Lower leg skin (tissue), 4 donors: ENCODE results near the gene SDCBP2. TPM values are rescaled to one million over a fixed set of nuclear protein-coding genes. Genes with fewer than 3 reads are reported as not detected.

Experiments used
- DNase-seq, 2 donors: peaks; one replicate each; pipeline ENCODE4 v3.0.0-alpha.2; 2019; ENCODE audit warnings: low spot score in 2 of 2
- H3K4me3 ChIP-seq: fragments of 200-600 bp; sonication (generic); 2 replicates; pipeline ENCODE4 v1.5.1; 2017; ENCODE audit warnings: mild to moderate bottlenecking, low read depth; ENCODE audit not compliant: poor library complexity, severe bottlenecking
- CTCF ChIP-seq, 3 donors: fragments of 450-650 bp; IDR thresholded peaks; one replicate each; pipeline ENCODE4 v1.5.1; 2016; ENCODE audit warnings: antibody characterized with exemption in 3 of 3, mild to moderate bottlenecking in 3 of 3, moderate library complexity in 2 of 3
- POLR2A ChIP-seq, 2 donors: fragments of 450-650 bp; IDR thresholded peaks; one replicate each; pipeline ENCODE4 v1.6.1; 2016 to 2017; ENCODE audit warnings: antibody characterized with exemption in 2 of 2, mild to moderate bottlenecking in 1 of 2, moderate library complexity in 1 of 2
- WGBS, 2 donors: methylation state at CpG; one replicate each; pipeline ENCODE4 v1.1.5; 2018; 5-methylcytosine and 5-hydroxymethylcytosine counted together
- intact Hi-C: fragments of 100-400 bp; cut with DNase I; formaldehyde crosslinking; loops from one replicate; pipeline ENCODE4 v1.15.0; 2023; ENCODE audit warnings: low total_unique reads
- total RNA-seq, 4 donors: library from RNA; depleted of rRNA; stranded (reverse); fragments of >200 nt; gene quantifications; one replicate each; pipeline ENCODE4 v1.1.0, GENCODE V29; 2016

The SDCBP2 gene
- total RNA-seq, 4 donors from 2014 or later: 141 to 206 (median 181) TPM

- TF ChIP-seq CTCF (IDR thresholded peaks at IDR 0.05) (no peak), POLR2A (IDR thresholded peaks at IDR 0.05) (no peak)
- DNase-seq: no peak
- 37 to 65% methylated on average over 3 of the region's 3 CpGs for WGBS, 2 donors
Measured at GRCh38 chr20:1334761-1335160, 5.8 kb upstream of the SDCBP2 start.

GRCh38 chr20:1334370-1334731 is 5.4 kb upstream of the SDCBP2 start:
- no peak for DNase-seq
- TF ChIP-seq CTCF (IDR thresholded peaks at IDR 0.05): no peak
- no peak for TF ChIP-seq POLR2A (IDR thresholded peaks at IDR 0.05)
- no peak overlapping the region for H3K4me3 ChIP-seq
- WGBS, 2 donors: 87 to 97% methylated on average over 4 of the region's 4 CpGs
- intact Hi-C loops: loop anchor here (10.0 kb wide), 1 partner anchor 60 kb away; the partner anchor contains the start of gene FKBP1A

More at GRCh38 chr20:1334761-1335160, 5.8 kb upstream of the SDCBP2 start:
- no peak overlapping the region for H3K4me3 ChIP-seq
- intact Hi-C loops: loop anchor here (10.0 kb wide), 1 partner anchor 60 kb away; the partner anchor contains the start of gene FKBP1A

GRCh38 chr20:1333462-1334369 is 4.8 kb upstream of the SDCBP2 start:
- intact Hi-C loops: loop anchor here (10.0 kb wide), 1 partner anchor 61 kb away; the partner anchor contains the start of gene FKBP1A
- TF ChIP-seq CTCF (IDR thresholded peaks at IDR 0.05) (no peak), POLR2A (IDR thresholded peaks at IDR 0.05) (no peak)
- 84 to 87% methylated on average over 11 of the region's 11 CpGs for WGBS, 2 donors
- no peak overlapping the region for H3K4me3 ChIP-seq
- peak; percentile 11 to 81 for DNase-seq

- intact Hi-C loops: loop anchor here (10.0 kb wide), 1 partner anchor 62 kb away; the partner anchor contains the start of gene FKBP1A
- no peak for TF ChIP-seq CTCF (IDR thresholded peaks at IDR 0.05)
- TF ChIP-seq POLR2A (IDR thresholded peaks at IDR 0.05): no peak
- peak in 1 of 2 donors; percentile 61 for DNase-seq
- WGBS, 2 donors: 85 to 95% methylated on average over 2 of the region's 2 CpGs
- H3K4me3 ChIP-seq: no peak overlapping the region
Measured at GRCh38 chr20:1332749-1333300, 3.9 kb upstream of the SDCBP2 start.

GRCh38 chr20:1331801-1332453 is 3.0 kb upstream of the SDCBP2 start:
- peak; percentile 14 to 67 for DNase-seq
- no peak overlapping the region for H3K4me3 ChIP-seq
- WGBS, 2 donors: 77 to 83% methylated on average over 6 of the region's 6 CpGs
- intact Hi-C loops: loop anchor here (10.0 kb wide), 1 partner anchor 63 kb away; the partner anchor contains the start of gene FKBP1A
- TF ChIP-seq POLR2A (IDR thresholded peaks at IDR 0.05): no peak
- TF ChIP-seq CTCF (IDR thresholded peaks at IDR 0.05): no peak
